ENCODE measurements around the gene FBP1. TPM values are rescaled to one million over a fixed set of nuclear protein-coding genes. Genes with fewer than 3 reads are reported as not detected.
A peak's percentile ranks its signal among the peaks of the same experiment; 100 is the strongest.

The FBP1 gene
- total and polyA plus RNA-seq, 2 donors (not counting 3 experiments of a cell fraction or from before 2014, with no cell fraction given) = 2.5 to 3.8 TPM

DNA sequence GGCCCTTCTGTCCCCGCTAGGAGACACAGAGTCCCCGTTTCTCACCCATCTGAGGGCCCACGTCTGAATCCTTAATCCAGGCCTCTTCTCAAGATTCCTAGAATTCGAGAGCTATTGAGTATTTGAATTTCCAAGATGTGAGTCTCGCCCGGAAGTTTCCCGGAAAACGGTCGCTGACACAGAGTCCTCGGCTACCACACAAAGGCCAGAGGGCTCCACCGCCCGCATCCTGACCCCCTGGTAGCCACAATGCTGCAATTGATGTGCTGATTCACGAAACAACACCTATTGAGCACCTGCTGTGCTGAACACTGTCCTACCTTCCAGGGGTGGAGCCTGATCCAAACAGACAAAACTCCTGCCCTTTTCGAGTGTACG lies 670 bp upstream of the FBP1 start:
- Histone ChIP-seq H3K4me3 (replicated peaks in 1 of 3; ENCODE audit: insufficient read depth in 1 of 3, low read depth in 1 of 3, low read length in 3 of 3) (peak overlapping the region in 2 of 3 experiments; percentile 47 to 49), H4K20me1 (replicated peaks; ENCODE audit: control insufficient read depth, extremely low read depth, insufficient read depth, low read length) (no peaks in the 10 kb centered on the region), H2AFZ (ENCODE audit: low read depth, low read length) (peak overlapping the region; percentile 88), H3K36me3 (ENCODE audit: control insufficient read depth in 2 of 2, extremely low read depth in 1 of 2, insufficient read depth in 2 of 2, low read length in 2 of 2) (no peaks in the 10 kb centered on the region), H3K4me1 (ENCODE audit: control insufficient read depth, extremely low read depth, insufficient read depth, low read length) (peaks cover 5% of the 10 kb centered on the region), H3K27ac (ENCODE audit: insufficient read depth, low read depth, low read length) (no peak overlapping the region), H3K9me3 (replicated peaks; ENCODE audit: control insufficient read depth, insufficient read depth, low read length) (no peaks in the 10 kb centered on the region), H3K9ac (replicated peaks; ENCODE audit: extremely low read depth, insufficient read depth, low read length) (no peak overlapping the region), H3K4me2 (ENCODE audit: insufficient read depth, low read length) (peak overlapping the region; percentile 57), H3K27me3 (ENCODE audit: control insufficient read depth in 2 of 2, insufficient read depth in 2 of 2, low read length in 2 of 2) (peaks cover 2 to 12% of the 10 kb centered on the region in 2 experiments), H3K9me1 (replicated peaks; ENCODE audit: control insufficient read depth, extremely low read depth, insufficient read depth, low read length) (no peaks in the 10 kb centered on the region), H3K79me2 (ENCODE audit: control insufficient read depth, insufficient read depth, low read length) (no peaks in the 10 kb centered on the region)
- intact Hi-C loops (cut with micrococcal nuclease) = no loop called here
- TF ChIP-seq GATA2 (IDR thresholded peaks at IDR 0.05; ENCODE audit: insufficient read depth, insufficient read length, low read depth, low read length) = no peak
- TF ChIP-seq EZH2 (IDR thresholded peaks at IDR 0.05; ENCODE audit: borderline replicate concordance, low read depth, low read length, severe bottlenecking) = no peak
- no peak for TF ChIP-seq CTCF (IDR thresholded peaks at IDR 0.05; ENCODE audit: extremely low read depth in 1 of 2, insufficient read depth in 1 of 2, low read depth in 1 of 2, low read length in 2 of 2)
- TF ChIP-seq POLR2AphosphoS5 (IDR thresholded peaks at IDR 0.05; ENCODE audit: insufficient read depth, low read depth, low read length) = no peak
- TF ChIP-seq JUN (IDR thresholded peaks at IDR 0.05; ENCODE audit: borderline replicate concordance, insufficient read depth, insufficient read length, low read depth) = no peak
- ChIA-PET POLR2A (no interaction called here), CTCF (interaction anchor here (1.1 to 2.0 kb wide), 3 partner anchors 9 to 29 kb away, joined by 5 to 6 read pairs (median 6); no protein-coding TSS in a partner anchor)
- no peak for DNase-seq (ENCODE audit: low read depth, low spot score)
- dilution Hi-C loops (cut with MboI; ENCODE audit: extremely low pct_ligation_motif_present, low sequenced_read_pairs) = no loop called here
- no peak for FAIRE-seq
- BruUV-seq (replicated peaks) = no TSS peak
